DMS153 (cell line): Measurements from ENCODE around the gene HDGFL1.

Experiments used
- DNase-seq: peaks from one replicate; lab custom pipeline; 2025; lab: John Stamatoyannopoulos, UW

HDGFL1 gene

DNA sequence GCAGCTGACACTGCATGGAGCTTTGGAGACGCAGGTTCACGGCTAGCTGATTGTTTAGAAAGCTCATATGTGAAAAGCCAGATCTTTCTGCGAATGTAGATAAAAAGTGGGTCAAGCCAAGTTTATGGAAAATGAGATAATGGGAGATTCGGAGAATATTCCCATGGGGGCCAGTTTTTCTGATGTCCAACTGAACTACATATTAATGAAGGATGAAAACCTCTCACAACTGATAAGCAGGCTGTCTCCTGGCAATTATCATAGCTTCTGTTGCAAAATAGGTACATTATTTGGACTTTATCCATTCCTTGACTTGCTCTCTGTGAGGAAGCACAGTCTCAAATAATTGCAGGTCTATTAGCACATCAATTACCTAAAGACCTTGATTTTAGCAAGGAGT, 21.1 kb downstream of the HDGFL1 start:
- no peak for DNase-seq

DNA sequence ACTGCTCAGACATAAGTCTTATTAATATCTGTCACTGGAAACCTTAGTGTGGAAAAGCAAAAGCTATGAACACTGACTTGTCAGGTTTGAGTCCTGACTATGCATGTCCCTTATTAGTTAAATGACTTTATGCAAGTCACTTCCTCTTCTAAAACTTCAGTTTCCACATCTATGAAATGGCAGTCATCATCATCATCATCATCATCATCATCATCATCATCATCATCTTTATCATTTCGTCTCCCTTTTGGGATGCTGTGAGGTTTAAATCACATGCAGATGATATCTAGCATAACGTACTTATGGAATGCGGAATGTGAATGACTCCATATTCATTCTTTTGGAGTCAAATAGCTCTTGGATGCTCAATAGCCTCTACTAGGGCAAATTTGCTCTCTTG, 24.5 kb downstream of the HDGFL1 start:
- DNase-seq, result no peak

DNA sequence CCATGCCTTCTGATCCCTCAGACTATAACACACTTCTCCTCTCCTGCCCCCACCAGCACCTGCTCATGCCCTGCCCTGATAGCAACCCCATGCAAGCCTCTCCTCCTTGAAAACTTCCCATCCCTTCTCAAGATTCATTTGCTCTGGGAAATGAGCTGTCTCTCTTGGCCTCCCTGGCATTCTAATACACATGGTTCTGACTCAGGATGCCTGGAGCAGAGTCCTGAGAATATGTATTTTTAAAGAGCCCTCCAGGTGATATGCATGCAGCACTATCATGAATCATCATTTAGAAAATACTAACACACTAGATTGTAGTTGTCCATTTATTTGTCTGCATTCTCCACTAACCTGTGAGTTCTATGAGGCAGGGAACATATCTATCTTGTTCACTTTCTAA, 26.6 kb downstream of the HDGFL1 start:
- no peak for DNase-seq

DNA sequence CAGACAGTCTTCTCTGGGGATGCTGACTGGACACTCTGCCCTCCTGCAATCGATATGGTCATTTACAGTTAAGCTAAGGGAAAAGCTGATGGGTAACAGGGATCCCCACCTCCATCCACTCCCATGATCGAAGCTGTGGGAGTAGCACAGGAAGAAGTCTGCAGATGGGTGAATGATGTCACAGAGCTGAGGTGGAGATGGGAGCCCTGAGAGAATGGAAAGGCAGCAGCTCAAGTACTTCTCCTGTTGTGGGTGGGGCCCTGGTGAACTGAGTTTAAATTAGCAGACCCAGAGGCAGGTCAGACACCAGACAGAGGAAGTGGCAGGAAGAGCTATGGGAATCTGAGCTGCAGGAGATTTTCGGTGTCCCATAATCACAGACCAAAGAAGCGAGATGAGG, 29.0 kb downstream of the HDGFL1 start:
- DNase-seq, result no peak

DNA sequence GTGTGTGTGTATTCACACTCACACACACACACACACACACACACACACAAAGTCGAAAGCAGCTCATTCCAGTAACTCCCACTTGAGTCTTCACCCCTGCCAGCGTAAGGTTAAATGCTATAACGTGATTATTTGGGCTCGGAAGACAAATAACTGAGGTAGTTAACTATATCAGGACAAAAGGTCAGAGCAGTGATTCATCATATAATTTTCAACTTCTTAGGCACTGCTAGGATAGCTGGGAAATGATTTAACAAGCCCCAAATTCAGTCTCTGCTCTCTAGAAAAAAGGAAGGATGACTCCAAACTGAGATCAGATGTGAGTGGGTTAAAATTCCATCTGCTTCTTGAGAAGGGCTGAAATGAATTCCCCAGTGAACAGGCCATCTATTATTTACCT, 30.7 kb downstream of the HDGFL1 start:
- no peak for DNase-seq

DNA sequence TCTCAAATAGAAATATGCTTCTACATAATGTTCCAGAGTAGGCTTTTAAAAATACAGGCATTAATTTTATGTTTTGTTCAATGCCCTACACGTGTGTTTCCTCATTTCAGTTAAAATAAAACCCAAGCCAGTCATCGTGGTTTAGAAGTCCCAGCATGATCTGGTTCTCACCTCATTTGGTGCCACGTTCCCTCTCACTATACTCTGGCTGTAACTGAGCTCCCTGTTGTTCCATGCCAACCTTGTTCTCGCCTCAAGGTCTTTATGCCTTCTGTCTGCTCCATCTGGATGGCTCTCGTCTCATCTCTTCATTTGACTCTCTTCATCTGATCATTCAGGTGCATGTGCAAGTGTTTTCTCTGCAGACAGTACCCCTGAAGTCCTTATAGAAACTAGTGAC, 32.6 kb downstream of the HDGFL1 start:
- no peak for DNase-seq

DNA sequence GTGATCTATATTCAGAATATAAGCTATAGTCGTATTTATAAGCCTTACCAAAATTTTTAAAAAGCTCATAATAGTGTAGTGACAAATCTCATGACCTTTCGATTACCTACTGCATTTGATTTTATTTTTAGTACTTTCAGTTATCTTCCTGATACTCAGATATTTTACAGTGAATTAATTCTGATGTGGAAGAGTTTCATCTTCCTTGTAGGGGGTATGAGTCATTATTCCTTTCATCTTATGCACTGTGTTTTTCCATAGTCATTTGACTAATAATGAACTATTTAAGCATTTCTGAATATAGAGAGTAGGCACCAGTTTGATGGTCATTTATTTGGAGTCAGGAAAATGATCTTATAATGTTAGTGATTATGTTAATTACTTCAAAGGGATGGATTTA, 36.4 kb downstream of the HDGFL1 start:
- DNase-seq, result no peak

DNA sequence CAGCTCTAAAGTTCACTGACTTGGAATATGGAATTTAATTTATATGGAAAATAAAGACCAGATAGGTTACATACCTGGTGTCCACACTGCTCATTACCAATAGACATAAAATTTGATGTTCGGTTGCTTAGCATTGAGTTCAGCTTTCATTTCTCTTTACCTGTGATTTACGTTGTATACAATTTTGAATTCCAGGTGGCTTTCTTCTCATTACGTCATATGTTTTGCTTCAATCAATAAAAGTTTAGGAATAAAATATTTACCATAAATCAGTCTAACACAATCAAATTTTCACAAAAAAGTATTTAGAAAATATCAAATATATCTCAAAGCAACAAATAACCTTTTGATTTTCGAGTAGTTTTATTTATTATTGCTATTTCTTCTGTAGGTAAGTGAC, 40.8 kb downstream of the HDGFL1 start:
- DNase-seq, result no peak

DNA sequence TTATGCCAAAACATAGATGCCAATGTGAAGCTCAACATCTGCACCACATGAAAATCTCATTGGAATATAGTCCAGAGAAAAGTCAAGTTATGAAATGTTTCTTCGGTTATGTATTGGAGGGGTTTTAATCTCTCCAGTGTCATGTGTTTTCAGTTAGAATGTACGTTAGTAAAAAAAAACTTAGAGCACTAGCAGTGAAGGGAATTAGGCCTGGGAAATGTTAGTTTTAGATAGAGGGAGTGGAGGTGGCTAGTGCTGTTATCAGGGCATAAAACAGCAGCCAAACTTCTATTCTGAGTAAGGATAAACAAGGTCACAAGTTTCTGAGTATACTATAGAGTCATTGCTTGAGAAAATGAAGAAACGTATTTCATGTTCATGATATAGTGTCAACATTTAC, 42.9 kb downstream of the HDGFL1 start:
- no peak for DNase-seq

DNA sequence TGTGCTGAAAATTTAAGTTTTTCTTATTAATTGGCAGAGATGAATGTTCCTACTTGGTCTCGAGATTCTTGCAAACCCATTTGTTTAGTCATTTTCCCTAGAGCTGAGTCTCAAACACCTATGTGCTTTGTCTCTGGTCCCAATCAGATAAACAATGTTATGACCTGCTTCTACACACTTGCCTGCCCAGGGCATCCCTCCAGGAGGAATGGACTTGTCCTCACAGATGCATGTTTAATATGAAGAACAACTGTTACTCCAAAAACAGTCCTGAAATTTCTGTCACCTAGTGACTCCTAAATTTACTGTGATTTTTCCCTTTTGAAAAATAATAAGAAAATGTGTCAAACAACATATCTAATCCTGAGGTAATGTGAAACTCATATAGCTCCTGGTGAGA, 43.7 kb downstream of the HDGFL1 start:
- DNase-seq, result no peak

DNA sequence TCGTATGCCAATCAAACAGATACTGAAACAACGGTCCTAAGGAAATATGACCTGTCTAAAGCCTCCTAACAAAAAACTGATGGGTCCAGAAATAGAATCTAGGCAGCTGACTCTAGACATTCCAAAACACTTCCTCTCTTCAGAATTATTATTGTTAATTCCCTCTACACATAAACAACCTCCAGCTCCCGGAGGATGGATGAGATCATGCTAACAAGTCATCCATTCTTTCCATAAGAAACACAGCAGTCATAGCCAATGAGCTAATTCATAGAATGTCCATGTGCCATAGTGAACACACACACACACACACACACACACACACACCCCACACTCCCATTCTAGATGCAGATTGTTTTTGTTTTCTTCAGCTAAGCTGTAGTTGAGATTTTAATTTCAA, 44.3 kb downstream of the HDGFL1 start:
- DNase-seq, result no peak

DNA sequence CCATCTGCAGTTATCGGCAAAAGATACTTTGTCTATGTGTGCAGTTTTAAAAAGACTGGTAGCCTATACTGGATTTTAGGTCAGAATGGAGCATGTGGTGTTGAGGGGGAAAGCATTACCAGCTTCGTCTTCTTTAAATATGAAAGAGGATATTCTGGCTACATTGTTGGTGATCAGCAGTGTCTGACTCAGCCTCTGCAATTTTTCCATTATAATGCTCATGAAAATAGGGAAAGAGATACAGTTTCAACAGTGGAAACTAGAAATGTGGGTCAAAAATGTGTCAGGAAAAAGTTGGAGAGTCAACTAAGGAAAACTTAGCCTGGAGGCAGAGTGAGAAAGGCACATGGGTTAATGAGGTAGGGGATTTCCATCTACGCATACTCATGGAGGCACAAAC, 45.2 kb downstream of the HDGFL1 start:
- DNase-seq, result no peak

DNA sequence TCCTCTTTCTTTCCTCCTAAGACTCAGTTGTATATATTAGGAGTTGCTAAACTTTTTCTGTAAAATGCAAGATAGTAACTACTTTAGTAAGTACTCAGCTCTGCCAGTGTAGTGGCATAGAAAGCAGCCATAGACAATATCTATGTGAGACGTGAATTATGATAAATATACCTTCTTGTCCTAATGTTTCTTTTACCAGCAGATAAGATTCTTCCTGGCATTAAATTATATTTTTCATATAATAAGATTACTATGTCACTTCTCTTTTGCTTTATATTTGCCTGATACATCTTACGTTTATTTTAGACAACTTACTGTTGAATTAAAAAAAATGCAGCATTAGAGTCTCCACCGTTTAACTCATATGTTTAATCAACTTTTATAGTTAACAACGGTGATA, 51.7 kb downstream of the HDGFL1 start:
- no peak for DNase-seq
